IPS DF 4.7 (cell line): ENCODE measurements around the gene ROBO3.

Experiments used
- DNase-seq: peaks from one replicate; pipeline ENCODE4 v3.0.0-alpha.2; 2013; ENCODE audit warnings: low spot score; ENCODE audit errors: extremely low read depth

Gene ROBO3

DNA sequence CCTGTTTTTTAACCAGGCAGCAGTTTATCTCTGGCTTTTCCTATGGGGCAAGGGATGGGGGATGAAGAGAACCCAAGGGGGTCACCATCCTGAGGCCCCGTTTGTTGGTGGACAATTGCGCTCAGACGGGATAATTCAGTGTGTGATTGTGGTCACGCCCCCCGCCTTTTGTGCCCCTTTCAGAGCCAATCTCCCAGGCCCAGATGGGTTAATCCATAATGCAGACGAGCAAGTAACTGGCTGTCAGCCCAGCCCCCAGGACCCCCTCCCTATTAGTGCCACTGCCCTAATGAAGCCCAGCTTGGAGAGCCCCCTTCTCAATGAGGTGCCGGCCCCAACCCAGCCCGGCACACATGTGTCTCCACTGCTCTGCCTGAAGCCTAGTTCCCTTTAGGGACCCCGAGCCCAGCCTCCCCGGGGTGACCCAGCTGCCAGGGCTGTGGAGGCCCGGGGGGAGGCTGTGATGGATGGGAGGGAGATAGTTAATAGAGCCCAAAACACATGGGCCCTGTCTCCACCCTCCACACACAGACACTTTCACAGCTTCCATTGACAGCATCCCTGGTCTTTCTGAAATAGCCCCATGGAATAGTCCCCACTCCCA, 19.1 kb upstream of the ROBO3 start:
- no peak for DNase-seq

DNA sequence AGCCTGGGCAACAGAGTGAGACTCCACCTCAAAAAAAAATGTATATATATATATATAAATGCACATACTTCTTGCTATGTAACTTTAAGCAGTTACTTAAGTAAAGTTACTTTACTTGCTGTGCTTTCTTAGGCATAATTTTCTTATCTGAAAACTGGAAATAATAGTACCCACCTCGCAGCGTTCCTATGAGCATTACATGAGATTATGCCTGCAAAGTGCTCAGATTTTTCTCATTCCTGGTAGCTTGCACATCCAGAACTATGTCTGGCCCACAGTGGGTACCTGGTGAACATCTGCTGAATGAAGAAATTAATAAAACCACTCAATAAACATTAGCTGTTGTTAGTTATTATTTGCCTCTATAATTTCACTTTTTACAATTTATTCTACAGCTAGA, 6.1 kb upstream of the ROBO3 start:
- DNase-seq: no peak

DNA sequence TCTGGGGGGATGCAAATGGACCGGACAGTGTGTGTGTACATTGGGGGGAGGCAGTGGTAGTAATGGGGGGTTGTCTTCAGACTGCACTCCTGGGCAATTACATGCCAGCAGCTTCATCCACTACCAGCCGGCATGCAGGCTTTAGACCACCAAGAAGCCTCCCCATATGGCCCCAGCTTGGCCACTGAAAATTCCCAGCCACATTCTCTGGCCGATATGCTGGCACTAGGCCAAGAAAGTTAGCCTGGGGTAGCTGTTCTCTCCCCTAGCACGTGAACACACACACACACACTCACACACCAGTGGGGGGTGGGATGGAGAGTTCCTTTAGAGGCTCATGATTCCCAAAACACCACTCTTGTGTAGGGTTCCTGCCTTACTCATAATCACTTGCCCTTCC, 3.6 kb upstream of the ROBO3 start:
- no peak for DNase-seq

DNA sequence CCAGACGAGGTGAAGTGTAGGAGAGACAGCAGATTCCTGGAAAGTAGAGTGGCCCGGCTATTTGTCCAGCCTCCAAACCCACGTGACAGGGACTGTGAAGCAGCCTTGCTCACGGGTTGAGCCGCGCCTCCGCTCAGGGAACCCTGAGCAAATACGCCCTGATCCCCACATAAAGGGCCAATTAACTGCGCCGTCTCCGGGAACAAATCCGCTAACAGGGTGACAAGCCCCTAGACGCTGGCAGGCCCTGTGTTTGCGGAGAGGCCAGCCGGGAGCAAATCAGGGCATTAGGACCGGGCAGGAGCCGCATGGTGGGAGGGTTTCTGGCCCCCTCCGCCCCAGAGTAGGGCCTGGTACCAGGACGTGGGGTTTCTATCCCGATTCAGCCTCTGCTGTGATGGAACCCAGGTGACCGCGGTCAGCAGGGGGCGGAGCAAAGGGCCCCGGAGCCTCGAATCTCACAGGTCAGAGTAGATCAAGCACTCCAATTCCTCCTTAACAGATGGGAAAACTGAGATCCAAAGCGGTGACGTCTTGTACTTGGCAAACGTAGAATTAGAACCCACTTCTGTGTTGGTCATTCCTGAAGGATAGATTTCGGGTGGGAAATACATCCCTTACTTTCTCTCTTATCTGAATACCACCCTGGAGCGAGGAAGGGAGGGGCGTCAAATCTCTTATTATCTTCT, 2.0 kb upstream of the ROBO3 start:
- no peak for DNase-seq

DNA sequence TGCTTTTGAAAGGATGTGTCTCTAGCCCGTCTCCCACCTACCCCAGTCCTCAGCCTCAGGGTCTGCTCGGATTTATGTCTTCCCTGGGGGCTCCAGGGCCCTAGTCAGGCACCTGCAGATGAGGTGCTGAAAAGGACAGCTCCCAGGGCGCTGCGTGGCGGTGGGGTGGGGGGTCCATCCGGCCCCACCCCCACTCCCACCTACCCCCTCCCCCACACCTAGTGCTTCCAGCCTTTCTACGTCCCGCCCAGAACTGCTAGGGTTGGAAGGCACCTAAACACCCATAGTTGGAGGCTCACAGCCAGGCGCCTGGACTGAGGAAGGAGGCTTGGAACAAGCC, 1.4 kb upstream of the ROBO3 start:
- DNase-seq: no peak

DNA sequence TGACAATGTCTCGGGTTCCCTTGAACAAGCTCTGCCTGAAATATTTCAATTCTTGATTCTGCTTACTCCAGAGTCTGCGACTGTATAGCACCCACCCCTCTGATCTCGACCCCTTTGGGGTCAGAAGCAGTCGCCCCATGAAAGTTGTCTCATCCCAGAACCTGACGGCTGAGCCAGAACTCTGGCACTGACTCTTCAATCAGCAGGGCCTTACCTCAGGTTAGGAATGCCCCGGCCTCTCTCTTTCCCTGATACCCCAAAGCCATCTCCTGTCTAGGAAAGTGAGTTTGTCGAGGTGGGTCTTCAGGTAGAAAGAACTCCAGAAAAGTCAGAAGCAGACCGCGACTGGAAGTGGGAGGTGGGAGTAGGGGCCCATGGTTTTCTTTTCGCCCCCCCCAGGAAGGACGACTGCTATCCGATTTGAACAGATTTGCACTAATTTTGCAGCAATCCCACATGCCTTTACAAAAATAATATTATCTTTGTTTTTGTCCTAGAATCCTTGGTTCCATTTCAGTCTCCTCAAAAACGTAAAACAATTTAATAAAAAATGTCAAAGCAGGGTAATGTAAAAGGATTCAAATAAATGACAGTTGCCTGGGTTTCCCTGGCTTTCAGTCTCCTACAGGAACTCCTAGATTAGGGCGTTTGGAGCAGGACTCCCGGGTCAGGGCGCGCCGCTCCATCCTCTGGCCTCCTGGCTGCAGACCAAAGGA, 898 bp upstream of the ROBO3 start:
- DNase-seq: no peak

DNA sequence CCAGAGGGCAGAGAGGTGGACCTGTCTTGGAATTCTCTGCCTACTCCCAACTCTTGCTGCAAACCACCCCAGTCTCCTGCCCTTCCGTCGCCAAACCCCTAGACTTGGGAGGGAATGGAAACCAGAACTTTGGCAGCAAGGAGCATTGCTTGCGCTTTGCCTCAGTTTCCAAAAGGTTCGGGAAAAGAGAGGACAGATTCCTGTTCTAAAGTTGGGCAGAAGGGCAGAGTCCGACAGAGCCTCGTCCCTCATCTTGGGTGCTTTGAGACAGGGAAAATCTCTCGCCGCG, 396 bp upstream of the ROBO3 start:
- DNase-seq: no peak

DNA sequence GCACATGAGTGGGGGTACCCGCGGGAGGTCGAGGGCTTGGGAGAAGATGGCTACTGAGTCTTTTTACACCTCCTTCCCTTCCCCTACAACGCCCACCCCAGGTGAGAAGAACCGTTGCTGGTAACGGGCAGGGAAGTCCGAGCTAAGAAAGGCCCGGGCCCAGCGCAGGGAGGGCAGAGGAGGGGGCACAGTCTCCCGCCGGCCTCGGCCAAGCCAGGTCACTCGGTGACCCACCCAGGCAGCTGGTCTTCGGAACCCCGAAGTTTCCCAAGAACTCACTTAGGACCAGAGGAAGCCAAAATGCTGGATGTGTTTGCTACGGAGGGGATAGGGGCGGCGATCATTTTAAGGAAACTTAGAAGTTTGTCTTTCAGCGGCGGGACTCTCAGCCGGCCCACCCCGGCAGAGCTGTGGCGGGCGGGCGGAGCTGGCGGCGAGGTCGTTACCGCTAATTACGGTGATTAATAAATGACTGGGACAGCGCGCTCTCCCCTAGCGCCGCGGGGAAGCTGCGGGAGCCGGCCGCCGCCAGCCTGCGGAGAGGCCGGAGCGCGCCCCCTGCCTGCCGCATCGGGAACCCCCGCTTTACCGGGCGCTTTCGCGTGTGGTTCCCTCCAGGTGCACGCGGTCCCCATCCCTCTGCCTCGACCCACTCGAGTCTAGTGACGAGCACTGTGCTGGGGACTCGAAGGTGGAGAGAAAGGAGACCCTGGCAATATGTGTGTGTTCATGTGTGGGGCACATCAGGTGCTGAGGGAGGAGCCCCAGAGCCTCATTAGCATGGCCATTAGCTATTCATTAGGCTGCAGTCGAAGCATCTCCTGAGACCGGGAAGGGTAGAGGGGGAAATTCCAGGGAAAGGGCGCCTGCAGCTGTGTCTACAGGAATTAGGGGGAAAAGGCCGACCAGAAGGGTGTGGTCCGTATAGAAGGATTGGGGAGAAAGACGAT, 945 bp downstream of the ROBO3 start:
- no peak for DNase-seq

DNA sequence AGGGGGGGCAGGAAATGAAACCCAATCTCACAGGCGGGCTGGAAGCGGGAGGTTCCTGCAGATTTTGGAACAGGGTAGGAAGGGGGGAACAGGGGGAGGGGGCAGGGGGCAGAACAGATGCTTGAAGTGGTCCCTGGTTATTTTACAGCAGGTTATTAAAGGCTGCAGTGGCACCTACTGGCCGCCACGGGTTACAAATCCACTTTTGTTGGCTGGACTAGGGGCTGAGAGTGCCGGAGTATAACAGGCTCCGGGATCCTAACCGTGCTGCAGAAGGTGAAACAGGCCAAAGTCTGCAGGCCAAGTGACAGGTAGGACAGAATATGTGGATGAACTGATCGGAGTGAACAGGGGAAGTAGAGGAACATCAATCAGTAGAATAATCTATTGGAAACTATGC, 2.5 kb downstream of the ROBO3 start:
- DNase-seq: no peak

DNA sequence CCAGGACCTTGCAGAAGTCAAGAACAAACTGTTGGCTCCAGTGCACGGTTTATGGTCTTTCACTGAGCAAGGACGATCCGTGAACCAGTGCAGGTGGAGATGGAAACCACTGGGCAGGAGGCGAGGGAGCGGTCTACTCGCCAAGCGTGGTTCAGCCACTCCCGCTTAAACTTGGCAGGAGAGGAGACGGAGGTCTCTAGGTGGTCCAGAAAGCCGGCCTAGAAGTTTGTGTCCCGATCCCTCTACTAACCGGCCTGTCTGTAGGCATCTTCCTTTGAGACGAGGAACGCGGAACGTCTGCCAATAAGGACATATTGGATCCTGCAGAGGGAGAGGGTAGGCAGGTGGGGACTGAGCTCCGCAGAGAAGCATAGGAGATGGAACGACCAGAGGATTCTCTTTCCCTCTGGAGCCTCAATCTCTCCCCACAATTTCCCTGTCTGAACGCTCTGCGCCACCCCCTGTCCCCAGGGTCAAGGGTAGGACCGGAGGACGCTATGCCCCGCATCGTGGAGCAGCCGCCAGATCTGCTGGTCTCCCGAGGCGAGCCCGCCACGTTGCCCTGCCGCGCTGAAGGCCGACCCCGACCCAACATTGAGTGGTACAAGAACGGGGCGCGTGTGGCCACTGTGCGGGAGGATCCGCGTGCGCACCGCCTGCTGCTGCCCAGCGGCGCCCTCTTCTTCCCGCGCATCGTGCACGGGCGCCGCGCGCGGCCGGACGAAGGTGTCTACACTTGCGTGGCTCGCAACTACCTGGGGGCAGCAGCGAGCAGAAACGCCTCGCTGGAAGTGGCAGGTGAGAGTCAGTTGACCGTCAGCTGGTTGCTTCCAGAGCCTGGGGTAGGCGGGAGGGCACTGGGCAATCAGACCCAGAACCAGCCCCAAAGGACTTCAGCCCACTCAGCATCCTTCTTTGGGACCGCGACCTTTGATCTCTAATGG, 3.4 kb downstream of the ROBO3 start:
- DNase-seq: no peak

DNA sequence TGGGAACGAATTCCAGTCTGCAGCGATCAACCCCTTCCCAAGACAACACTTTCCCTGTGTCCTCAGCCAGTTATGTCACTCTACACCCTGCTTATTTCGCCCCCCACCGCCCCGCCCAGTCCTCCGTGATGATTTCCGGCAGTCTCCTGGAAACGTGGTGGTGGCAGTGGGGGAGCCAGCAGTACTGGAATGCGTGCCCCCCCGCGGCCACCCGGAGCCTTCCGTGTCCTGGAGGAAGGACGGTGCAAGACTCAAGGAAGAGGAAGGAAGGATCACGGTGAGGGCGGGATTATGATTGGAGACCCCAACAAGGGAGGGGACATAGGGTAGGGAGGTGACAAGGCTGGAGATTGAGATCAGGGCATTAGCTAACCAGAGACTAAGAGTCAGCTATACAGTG, 4.1 kb downstream of the ROBO3 start:
- DNase-seq: no peak

DNA sequence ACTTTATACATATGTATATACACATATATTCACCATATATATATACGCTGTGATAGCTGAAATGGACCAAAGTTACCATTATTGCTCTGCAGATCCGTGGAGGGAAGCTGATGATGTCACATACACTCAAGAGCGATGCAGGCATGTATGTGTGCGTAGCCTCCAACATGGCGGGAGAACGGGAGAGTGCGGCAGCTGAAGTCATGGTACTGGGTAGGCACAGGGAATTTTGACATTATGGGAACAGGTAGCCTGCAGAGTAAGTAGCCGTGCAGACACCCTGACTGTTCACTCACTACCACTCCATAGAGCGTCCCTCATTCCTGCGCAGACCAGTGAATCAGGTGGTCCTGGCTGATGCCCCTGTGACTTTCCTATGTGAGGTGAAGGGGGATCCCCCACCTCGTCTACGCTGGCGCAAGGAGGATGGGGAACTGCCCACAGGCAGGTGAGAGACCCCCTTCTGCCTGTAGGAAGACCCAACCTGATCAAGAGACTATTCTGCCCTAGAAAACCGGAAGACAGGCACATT, 4.7 kb downstream of the ROBO3 start:
- no peak for DNase-seq

DNA sequence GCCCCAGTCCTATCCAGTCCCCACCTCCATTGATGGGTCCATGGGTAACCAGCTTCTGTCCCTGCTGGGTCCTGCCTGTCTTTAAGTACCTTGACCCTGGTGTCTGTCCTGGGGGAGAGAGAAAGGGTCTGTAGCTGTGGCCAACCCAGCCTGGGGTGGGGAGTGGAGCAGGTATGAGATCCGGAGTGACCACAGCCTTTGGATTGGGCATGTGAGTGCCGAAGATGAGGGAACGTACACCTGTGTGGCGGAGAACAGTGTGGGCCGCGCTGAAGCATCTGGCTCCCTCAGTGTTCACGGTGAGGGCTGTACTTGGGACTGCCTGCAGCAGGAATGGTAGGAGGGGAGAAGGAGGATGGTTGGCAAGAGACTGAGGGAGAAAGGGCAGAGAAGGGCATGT, 5.2 kb downstream of the ROBO3 start:
- DNase-seq: no peak

DNA sequence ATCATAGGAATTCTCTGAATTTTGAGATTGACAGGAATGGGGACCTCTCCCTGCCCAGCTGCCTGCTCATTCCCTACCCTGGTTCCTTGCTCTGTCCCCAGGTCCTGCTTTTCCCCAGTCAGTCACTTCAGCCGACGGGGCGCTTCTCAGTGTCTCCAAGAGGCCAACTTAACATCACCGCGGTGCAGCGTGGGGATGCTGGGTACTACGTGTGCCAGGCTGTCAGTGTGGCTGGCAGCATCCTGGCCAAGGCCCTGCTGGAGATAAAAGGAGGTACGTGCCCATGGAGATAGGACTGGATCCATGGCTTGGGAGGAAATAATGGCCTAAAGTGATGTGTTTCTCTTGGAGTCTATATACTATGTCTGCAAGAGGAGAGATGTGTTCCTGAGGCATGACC, 7.0 kb downstream of the ROBO3 start:
- no peak for DNase-seq

DNA sequence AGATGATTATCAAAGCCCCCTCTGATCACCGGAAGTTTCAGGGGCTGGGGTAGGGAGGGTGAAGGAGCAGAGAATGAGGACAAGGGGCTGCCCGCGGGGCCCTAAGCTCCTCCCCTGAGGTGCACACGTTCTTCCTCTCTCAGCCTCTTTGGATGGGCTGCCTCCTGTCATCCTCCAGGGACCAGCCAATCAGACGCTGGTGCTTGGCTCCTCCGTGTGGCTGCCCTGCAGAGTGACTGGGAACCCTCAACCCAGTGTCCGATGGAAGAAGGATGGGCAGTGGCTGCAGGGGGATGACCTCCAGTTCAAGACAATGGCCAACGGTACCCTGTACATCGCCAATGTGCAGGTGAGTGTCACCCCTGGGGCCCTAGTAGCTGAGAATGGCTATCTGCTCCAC, 7.5 kb downstream of the ROBO3 start:
- DNase-seq: no peak

DNA sequence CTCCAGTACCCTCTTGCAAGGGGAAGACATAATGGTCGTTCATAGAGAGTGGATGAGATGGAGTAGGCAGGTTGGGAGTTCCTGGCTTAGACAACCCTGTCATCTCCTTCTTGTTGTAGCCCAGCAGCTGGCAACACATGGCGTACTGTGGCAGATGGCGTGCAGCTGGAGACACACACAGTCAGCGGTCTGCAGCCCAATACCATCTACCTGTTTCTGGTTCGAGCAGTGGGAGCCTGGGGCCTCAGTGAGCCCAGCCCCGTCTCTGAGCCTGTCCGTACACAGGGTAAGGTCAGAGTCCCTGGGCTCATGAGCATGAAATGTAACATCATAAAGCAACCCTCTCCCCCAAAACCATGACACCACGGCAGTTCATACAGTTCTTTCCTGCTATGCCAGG, 8.7 kb downstream of the ROBO3 start:
- DNase-seq: no peak

DNA sequence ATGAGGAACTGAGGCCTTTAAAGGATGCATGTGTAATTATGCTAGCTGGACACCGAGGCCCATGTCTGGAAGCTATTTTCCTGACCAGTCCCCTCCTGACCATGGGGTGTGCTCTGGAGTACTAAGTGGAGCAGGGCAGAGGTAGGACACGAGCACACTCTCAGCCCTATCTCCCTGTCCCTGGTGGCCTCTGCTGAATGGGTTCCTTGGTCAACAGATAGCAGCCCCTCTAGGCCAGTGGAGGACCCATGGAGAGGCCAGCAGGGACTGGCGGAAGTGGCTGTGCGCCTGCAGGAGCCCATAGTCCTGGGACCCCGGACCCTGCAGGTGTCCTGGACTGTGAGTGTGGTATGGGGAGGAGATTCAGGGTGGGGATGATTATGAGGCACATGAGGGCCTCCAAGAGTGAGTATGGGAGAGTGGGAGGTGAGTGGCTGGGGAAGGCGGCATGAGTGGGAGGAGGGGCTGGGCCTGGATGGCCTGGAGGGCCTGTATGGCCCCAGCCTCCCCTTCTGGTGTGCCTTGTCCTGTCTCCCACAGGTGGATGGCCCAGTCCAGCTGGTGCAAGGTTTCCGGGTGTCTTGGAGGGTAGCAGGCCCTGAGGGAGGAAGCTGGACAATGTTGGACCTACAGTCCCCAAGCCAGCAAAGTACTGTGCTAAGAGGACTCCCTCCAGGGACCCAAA, 9.5 kb downstream of the ROBO3 start:
- no peak for DNase-seq

DNA sequence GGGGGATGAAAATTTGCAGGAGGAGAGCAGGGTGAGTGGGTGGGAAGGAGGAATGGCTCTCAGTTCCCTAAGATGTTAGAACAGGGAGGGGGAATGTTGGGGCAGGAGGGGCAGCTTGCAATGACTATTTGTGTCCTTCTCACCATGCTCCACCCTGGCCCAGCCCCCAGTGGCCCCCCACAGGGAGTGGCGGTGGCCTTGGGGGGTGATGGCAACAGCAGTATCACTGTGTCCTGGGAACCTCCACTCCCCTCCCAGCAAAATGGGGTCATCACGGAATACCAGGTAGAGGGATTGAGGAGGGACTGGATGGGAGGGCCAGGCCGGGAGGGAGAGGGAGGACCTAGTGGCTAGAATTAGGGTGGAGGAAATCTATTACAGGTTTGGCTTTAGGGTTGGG, 10.2 kb downstream of the ROBO3 start:
- no peak for DNase-seq

DNA sequence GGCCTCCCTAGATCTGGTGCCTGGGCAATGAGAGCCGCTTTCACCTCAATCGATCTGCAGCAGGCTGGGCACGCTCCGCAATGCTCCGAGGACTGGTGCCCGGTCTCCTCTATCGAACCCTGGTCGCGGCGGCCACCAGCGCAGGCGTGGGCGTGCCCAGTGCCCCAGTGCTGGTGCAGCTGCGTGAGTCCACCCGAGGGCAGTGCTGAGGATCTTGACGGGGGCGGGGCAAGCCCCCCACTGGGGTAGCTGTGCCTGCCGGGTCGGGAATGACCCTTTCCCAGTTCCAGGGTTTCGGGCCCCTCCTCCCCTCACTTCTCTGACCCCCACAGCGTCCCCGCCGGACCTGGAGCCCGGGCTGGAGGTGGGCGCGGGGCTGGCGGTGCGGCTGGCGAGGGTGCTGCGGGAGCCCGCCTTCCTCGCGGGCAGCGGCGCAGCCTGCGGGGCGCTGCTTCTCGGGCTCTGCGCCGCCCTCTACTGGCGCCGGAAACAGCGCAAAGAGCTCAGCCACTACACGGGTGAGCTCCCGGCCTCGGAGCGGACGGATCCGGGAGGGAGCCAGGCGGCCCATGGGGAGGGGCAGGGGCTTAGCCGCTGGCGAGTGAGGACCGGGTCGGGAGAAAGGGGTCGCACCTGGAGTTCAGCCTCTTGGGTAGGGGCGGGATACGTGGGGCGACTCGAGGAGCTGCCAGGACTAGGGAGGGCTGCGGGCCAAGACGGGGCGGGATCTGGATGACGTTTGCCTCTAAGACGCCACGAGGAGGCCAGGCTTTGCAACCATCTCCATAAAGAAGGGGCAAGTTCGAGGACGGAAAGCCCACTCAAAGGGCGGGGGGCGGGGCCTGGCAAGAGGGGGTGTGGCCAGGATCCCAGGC, 10.9 kb downstream of the ROBO3 start:
- DNase-seq: no peak
